Activated CD4-positive, CD25-positive, alpha-beta regulatory T cell treated with anti-CD3 and anti-CD28 coated beads, Interleukin-2, amount 50 U/mL, for 16 hours (primary cell): ENCODE data around the gene BRAF.
"Not testable (repeated sequence)": the region's sequence is repeated elsewhere in the genome, so short reads cannot be mapped to it uniquely, and the experiment has no call there.

Source experiments
- DNase-seq: peaks from one replicate; pipeline ENCODE4 v3.0.0-alpha.2; 2020; ENCODE audit warnings: low read depth, low spot score

BRAF gene

GRCh38 chr7:140918236-140918635 lies 6.5 kb downstream of the BRAF start:
- no peak for DNase-seq

GRCh38 chr7:140917258-140917657 lies 7.5 kb downstream of the BRAF start:
- DNase-seq = no peak

DNA sequence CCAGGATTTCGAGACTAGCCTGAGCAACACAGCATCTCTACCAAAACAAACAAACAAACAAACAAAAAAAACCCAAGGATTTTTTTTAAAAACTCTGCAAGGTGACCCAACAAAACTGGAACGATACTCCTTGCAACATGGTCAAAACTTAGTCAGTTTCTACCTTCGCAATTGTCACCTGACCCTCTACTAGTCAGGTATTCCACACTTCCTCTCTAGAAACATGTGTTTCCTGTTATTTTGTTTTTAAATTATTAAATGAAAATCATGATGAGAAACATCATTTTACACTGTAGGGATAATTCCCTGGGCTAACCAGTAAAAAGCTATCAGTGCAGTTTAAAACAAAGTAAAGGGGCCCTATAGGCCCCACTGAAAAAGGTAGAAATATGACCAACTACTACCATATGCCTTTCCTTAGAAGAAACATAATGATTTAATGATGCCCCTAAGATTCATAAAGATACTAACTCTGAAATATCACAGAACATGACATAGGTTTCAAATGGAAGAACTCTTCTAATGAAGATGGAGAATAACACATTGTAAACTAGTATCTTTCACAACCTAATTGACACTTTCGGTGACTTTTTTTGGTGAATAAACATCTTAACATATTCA lies 8.7 kb downstream of the BRAF start:
- DNase-seq = no peak

- no peak for DNase-seq
Measured at GRCh38 chr7:140914083-140914482, 10.6 kb downstream of the BRAF start.

DNA sequence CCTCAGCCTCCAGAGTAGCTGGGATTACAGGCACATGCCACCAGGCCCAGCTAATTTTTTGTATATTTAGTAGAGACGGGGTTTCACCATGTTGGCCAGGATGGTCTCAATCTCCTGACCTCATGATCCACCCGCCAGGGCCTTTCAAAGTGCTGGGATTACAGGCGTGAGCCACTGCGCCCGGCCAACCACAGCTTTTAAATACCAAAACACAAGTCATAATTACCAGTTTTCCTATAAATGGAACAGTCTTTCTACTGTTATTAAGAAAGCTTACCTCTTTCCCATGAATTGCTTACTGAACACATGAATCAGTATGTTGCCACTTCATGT lies 11.2 kb downstream of the BRAF start:
- DNase-seq = not testable (repeated sequence)

DNA sequence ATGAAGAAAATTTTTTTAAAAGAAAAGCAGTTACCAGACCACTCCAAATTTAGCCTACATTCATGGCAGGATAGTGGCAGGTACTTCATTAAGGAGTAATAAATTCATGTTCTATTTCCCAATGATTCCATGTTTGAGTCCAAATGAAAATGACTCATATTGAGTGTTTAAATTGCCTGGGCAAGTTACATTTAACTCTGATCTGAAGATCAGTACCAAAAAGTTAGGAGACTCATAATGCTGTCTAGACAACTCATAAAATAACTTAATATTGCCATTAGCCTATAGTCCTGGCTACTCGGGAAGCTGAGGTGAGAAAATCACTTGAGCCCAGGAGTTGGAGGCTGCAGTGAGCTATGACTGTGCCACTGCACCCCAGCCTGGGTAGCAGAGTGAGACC lies 13.0 kb downstream of the BRAF start:
- DNase-seq = no peak

DNA sequence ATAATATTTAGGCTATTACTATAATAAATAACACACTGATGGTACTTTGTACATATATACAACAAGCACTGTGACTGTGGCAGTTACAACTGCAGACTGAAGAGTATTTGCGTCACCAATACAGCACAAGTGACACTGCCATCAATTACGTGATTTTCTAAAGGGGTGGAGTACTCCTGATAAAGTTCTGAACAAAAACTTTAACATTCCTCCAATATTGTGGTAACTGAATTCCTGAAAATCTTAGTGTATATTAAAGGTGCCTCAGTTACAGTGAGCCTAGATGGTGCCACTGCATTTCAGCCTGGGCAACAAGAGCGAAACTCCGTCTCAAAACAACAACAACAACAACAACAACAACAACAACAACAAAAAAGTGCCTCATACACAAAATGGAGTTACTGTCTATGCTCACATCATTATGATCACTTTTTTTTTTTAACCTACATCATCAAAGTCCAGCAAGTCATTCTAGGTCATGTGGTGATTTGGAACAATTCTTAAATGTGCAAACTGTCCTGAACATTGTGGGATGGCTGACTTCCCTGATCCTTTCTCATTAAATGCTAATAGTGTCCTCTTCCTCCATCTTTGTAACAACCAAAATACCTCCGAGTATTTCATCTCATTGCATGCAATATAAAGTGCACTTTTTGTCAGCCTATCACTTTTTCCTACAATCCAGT lies 15.1 kb downstream of the BRAF start:
- DNase-seq = no peak

DNA sequence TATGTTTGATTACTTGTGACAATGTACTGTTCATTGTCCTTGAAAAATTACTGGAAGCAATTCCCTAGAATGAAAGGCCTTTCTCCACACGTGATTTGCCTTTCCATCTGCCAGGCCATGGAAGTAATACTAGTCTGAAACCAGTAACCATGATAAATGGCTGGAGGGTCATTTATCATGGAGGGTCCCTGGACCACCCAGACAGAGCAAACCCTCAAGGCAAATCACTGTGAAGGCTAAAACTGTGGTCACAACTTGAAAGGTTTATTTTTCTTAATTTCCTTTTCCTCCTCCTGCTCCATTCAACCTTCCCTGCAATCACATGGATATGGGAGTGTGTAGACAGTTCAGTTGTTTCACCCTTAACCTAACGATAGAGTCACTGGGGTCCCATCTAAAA lies 16.4 kb downstream of the BRAF start:
- no peak for DNase-seq

GRCh38 chr7:140903741-140904480 lies 20.8 kb downstream of the BRAF start:
- no peak for DNase-seq

GRCh38 chr7:140902303-140902953 lies 22.3 kb downstream of the BRAF start:
- no peak for DNase-seq

DNA sequence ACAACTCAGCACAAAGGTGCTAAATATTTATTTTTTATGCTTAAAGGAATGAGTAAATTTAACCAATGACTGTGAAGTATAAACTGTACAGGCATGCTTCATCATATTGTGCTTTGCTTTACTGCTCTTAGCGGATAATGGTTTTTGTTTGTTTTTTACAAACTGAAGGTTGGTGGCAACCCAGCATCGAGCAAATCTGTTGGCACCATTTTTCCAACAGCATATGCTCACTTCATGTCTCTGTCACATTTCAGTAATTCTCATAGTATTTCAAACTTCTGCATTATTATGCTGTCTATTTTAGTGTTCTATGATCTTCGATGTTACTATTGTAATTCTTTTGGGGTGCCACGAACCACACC lies 22.8 kb downstream of the BRAF start:
- no peak for DNase-seq

DNA sequence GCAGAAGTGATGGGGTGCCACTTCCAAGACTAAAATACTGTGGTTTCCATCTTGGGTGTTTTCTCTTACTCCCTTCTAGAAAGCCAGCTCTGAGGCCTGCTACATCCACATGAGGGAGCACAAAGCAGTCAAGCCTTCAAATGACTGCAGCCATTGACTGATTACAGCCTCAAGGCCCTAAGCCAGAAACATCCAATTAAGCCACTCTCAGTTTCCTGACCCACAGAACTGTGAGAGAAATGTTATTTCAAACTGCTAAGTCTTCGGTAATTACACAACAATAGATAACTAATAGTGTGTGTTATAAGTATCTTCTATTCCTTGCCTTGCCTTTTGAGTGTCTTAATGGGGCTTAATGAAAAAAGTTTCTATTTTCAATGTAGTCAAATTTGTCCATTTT lies 24.8 kb downstream of the BRAF start:
- DNase-seq = no peak

- no peak for DNase-seq
Measured at GRCh38 chr7:140898786-140899536, 25.8 kb downstream of the BRAF start.

- no peak for DNase-seq
Measured at GRCh38 chr7:140896996-140897395, 27.7 kb downstream of the BRAF start.

- DNase-seq = no peak
Measured at GRCh38 chr7:140889645-140890044, 35.1 kb downstream of the BRAF start.

DNA sequence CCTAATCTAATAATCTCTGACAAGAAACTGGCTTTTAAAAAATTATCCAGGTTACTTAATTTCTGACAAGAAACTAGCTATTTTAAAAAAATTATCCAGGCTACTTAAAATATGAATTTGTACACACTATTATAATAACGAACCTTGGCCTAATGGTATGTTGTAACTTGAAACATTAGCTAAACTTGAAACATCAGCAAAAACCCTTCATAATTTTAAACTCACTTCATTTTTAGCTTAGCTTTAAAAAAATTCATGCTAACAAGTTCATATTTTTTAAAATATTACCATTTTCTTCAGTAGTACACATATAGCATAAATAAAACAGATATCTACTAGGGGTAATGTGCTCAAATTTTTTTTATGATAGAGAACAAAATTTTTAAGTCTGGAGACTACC lies 35.6 kb downstream of the BRAF start:
- no peak for DNase-seq

DNA sequence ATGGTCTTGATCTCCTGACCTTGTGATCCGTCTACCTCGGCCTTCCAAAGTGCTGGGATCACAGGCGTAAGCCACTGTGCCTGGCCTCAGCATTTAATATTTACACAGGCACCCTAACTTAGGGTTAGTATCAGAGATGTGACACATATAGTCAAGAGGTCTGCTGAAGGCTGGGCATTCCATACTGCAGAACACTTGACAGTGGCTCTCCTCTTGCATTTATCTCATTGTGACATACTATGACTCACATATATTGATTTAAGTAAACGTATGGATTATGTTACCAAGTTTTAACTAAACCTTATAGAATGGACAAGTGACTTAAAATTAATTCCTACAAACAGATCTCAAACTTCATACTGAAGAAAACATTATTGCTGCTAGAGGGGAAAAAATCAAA lies 36.6 kb downstream of the BRAF start:
- no peak for DNase-seq

DNA sequence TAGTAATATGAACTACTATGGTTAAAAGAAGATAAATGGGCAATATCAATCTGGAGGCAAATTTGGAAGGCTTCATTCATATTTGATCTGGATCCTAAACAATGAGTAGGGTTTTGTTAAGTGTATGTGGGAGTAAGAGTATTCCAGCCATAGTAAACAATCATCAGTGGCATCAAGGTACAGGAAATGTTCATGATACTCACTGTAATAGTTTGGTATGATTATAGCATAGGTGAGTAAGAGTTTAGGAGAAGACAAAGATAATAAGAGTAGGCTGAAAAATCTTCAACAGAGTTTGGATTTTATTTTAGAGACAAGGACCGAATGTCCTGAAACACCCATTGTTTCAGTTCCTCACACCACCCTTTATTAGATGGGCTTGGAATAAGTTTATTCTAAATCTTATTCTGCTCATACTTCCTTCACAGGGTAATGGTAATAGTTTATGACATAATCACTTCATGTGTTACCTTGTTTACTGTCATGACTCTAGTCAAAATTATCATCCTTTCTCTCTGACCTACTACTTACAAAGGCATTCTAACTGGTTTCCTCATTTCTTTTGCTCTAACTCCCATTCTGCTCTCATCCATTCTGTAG lies 38.9 kb downstream of the BRAF start:
- no peak for DNase-seq

DNA sequence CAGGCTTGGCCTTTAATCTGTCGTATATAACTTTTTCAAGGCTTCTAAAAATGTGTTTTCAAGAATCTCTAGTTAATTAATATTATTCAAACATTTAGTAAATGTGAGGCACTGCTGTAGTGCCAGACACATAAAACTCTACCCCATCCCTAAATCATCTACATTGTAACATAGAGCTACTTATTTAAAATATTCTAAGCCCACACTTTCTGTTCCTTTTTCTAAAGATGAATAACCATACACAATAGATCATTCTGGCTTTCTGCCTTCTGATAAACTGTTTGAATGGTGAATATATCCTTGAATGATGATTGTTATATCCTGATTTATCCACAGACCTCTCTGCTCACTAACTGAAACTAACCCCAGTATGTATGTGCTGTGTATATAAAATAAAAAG lies 41.4 kb downstream of the BRAF start:
- no peak for DNase-seq

- not testable (repeated sequence) for DNase-seq
Measured at GRCh38 chr7:140882834-140883233, 41.9 kb downstream of the BRAF start.

DNA sequence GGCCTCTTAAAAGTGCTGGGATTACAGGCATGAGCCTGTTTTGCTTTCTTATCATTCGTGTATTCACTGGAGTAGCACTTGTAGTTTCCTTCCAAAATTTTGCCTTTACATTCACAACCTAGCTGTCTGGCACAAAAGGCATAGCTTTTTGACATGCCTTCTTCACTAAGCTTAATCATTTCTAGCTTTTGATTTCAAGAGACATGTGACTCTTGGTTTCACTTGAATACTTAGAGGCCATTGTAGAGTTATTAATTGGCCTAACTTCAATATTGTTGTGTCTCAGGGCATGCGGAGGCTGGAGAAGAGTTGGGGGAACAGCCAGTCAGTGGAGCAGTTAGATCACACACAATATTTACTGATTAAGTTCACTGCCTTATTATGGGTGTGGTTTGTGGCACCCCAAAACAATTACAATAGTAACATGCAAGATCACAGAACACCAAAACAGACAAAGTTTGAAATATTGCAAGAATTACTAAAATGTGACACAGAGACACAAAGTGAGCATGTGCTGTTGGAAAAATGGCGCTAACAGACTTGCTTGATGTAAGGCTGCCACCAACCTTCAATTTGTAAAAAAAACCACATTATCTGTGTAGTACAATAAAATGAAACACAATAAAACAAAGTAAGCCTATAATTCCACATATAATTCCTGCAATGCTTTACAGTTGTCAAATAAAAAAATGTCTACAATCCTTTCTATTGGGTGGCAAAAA lies 43.1 kb downstream of the BRAF start:
- no peak for DNase-seq
